ENCODE data around the gene CIT.

CIT gene

GRCh38 chr12:119668324-119668841, 208.7 kb downstream of the CIT start:
- TF ChIP-seq FOXP2 (optimal IDR thresholded peaks at IDR 0.05; ENCODE audit: borderline replicate concordance, extremely low read depth, extremely low read length, insufficient read depth) (no peak), POLR2AphosphoS5 (IDR thresholded peaks at IDR 0.05; ENCODE audit: low read depth, low read length) (no peak), SIN3A (IDR thresholded peaks at IDR 0.05; ENCODE audit: borderline replicate concordance, insufficient read depth, low read length) (no peak), TAF1 (IDR thresholded peaks at IDR 0.05; ENCODE audit: borderline replicate concordance, insufficient read depth, low read length) (no peak)
- TF ChIP-seq, protein P1, sequence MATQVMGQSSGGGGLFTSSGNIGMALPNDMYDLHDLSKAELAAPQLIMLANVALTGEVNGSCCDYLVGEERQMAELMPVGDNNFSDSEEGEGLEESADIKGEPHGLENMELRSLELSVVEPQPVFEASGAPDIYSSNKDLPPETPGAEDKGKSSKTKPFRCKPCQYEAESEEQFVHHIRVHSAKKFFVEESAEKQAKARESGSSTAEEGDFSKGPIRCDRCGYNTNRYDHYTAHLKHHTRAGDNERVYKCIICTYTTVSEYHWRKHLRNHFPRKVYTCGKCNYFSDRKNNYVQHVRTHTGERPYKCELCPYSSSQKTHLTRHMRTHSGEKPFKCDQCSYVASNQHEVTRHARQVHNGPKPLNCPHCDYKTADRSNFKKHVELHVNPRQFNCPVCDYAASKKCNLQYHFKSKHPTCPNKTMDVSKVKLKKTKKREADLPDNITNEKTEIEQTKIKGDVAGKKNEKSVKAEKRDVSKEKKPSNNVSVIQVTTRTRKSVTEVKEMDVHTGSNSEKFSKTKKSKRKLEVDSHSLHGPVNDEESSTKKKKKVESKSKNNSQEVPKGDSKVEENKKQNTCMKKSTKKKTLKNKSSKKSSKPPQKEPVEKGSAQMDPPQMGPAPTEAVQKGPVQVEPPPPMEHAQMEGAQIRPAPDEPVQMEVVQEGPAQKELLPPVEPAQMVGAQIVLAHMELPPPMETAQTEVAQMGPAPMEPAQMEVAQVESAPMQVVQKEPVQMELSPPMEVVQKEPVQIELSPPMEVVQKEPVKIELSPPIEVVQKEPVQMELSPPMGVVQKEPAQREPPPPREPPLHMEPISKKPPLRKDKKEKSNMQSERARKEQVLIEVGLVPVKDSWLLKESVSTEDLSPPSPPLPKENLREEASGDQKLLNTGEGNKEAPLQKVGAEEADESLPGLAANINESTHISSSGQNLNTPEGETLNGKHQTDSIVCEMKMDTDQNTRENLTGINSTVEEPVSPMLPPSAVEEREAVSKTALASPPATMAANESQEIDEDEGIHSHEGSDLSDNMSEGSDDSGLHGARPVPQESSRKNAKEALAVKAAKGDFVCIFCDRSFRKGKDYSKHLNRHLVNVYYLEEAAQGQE (IDR thresholded peaks at IDR 0.05; ENCODE audit: insufficient read depth in 1 of 2, low read depth in 2 of 2, low read length in 2 of 2), result no peak

- TF ChIP-seq FOXP2 (optimal IDR thresholded peaks at IDR 0.05; ENCODE audit: borderline replicate concordance, extremely low read depth, extremely low read length, insufficient read depth) (peak; percentile 76), SIN3A (IDR thresholded peaks at IDR 0.05; ENCODE audit: borderline replicate concordance, insufficient read depth, low read length) (no peak), POLR2AphosphoS5 (IDR thresholded peaks at IDR 0.05; ENCODE audit: low read depth, low read length) (peak; percentile 84), TAF1 (IDR thresholded peaks at IDR 0.05; ENCODE audit: borderline replicate concordance, insufficient read depth, low read length) (0 out of 2 replicates have a peak, but pooled peaks have one; percentile 49)
- TF ChIP-seq, protein P1 (IDR thresholded peaks at IDR 0.05; ENCODE audit: insufficient read depth in 1 of 2, low read depth in 2 of 2, low read length in 2 of 2), result no peak
Observed at GRCh38 chr12:119667577-119668323, 209.4 kb downstream of the CIT start, which contains the start of gene PRKAB1. Gene PRKAB1, plus strand, starts transcription at chr12:119668133. Its CDS starts 112 bp downstream, at chr12:119668245.

DNA sequence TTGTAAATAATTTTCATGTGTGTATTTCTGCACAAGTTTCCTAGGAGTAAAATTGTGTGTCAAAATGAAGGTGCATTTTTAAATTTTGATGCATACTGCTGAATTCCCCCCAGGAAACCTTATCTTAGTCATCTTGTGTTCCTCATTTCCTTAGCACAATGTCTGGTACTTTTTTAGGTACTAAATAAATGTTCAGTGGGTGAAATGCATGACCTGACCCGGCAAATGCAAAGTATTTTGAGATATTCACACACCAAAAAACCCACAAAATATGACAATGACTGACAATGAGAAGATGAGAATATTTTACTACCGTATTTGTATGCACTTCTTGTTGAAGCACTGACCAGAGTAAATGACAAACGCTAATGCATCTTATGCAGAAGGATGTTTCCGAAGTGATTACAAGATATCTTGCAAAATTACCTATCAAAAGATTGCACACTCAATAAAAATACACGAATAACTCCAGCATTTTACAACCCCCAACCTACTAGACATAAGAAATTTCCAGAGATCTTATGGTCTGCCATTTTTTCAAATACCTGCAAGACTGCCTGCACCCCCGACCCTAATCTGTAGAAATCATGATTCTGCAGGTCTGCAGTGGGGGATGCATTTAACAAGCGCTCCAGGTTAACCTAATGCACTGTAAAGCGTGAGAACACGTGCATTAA, 210.1 kb downstream of the CIT start:
- TF ChIP-seq FOXP2 (optimal IDR thresholded peaks at IDR 0.05; ENCODE audit: borderline replicate concordance, extremely low read depth, extremely low read length, insufficient read depth), result no peak
- no peak for TF ChIP-seq SIN3A (IDR thresholded peaks at IDR 0.05; ENCODE audit: borderline replicate concordance, insufficient read depth, low read length)
- TF ChIP-seq, protein P1 (IDR thresholded peaks at IDR 0.05; ENCODE audit: insufficient read depth in 1 of 2, low read depth in 2 of 2, low read length in 2 of 2), result no peak
- TF ChIP-seq TAF1 (IDR thresholded peaks at IDR 0.05; ENCODE audit: borderline replicate concordance, insufficient read depth, low read length), result no peak
- no peak for TF ChIP-seq POLR2AphosphoS5 (IDR thresholded peaks at IDR 0.05; ENCODE audit: low read depth, low read length)

DNA sequence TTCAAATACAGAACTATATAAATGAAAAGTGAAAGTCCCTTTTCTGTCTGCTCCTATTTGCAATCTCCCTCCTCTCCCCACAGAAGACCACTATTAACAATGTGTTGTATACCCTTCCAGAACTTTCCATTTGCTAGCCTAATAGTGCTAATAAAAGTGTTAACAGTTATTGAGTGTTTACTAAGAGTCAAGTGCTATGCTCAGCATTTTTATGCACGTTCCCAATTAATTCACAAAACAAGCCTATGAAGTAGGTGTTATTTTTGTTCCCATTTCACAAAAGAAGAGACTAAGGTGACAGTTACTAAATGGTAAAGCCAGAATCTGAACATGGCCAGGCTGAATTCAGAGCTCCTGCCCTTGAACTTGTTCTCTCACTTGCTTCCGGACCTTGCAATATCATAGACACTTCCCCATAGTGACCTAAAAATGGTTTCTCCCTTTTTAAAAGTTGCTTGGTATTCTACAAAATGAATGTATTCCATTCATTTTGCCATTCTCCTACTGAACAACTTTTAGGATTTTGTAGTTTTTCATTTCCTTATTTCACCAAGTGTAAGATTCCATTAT, 210.8 kb downstream of the CIT start:
- TF ChIP-seq FOXP2 (optimal IDR thresholded peaks at IDR 0.05; ENCODE audit: borderline replicate concordance, extremely low read depth, extremely low read length, insufficient read depth) (no peak), POLR2AphosphoS5 (IDR thresholded peaks at IDR 0.05; ENCODE audit: low read depth, low read length) (no peak), TAF1 (IDR thresholded peaks at IDR 0.05; ENCODE audit: borderline replicate concordance, insufficient read depth, low read length) (no peak), SIN3A (IDR thresholded peaks at IDR 0.05; ENCODE audit: borderline replicate concordance, insufficient read depth, low read length) (no peak)
- TF ChIP-seq, protein P1 (IDR thresholded peaks at IDR 0.05; ENCODE audit: insufficient read depth in 1 of 2, low read depth in 2 of 2, low read length in 2 of 2), result no peak
